Sigmoid colon (tissue), 7 donors: ENCODE measurements around the gene ADAMTS2. TPM values are rescaled to one million over a fixed set of nuclear protein-coding genes. Genes with fewer than 3 reads are reported as not detected.

Experiments
- DNase-seq: peaks from one replicate; pipeline ENCODE4 v3.0.0-alpha.2; 2019
- H3K27ac ChIP-seq, 4 donors: fragments of 200-600 bp; sonication (generic); one replicate each; pipeline ENCODE4 v1.5.1; 2016 to 2019; ENCODE audit warnings: mild to moderate bottlenecking in 1 of 4
- H3K27me3 ChIP-seq, 3 donors: fragments of 200-600 bp; sonication (generic); one replicate each; pipeline ENCODE4 v1.5.1; 2019; ENCODE audit warnings: mild to moderate bottlenecking in 1 of 3
- H3K36me3 ChIP-seq, 4 donors: fragments of 200-600 bp; sonication (generic); one replicate each; pipeline ENCODE4 v1.5.1; 2016 to 2019
- H3K4me1 ChIP-seq, 4 donors: fragments of 200-600 bp; sonication (generic); one replicate each; pipeline ENCODE4 v1.5.1; 2017 to 2019
- H3K4me3 ChIP-seq, 4 donors: fragments of 200-600 bp; sonication (generic); one replicate each; pipeline ENCODE4 v1.5.1; 2017 to 2019; ENCODE audit warnings: mild to moderate bottlenecking in 2 of 4, moderate library complexity in 1 of 4
- H3K9me3 ChIP-seq, 4 donors: fragments of 200-600 bp in 3 of 4; sonication (generic) in 3 of 4; one replicate each; pipeline versions ENCODE4 v1.5.1 to v1.6.1; 2013 to 2019
- CTCF ChIP-seq, 4 experiments: fragments of 450-650 bp in 3 of 4; fragments of 200-600 bp in 1 of 4; IDR thresholded peaks; one replicate each; pipeline ENCODE4 v1.5.1; 2016 to 2019; ENCODE audit warnings: antibody characterized with exemption in 4 of 4, mild to moderate bottlenecking in 3 of 4, moderate library complexity in 2 of 4
- EP300 ChIP-seq, 4 donors: sonication (generic); formaldehyde crosslinking; IDR thresholded peaks; one replicate each; pipeline ENCODE4 v1.6.1; 2017; ENCODE audit warnings: antibody characterized with exemption in 4 of 4
- POLR2A ChIP-seq, 2 donors: fragments of 450-650 bp; IDR thresholded peaks; one replicate each; pipeline ENCODE4 v1.6.1; 2016; ENCODE audit warnings: antibody characterized with exemption in 2 of 2, mild to moderate bottlenecking in 2 of 2, moderate library complexity in 2 of 2
- POLR2AphosphoS5 ChIP-seq, 4 donors: sonication (generic); formaldehyde crosslinking; IDR thresholded peaks; one replicate each; pipeline ENCODE4 v1.6.1; 2017; ENCODE audit warnings: antibody characterized with exemption in 4 of 4
- WGBS, 2 donors: extraction: QIAGEN DNeasy Blood & Tissue Kit; methylation state at CpG; one replicate each; pipeline ENCODE4 v1.1.7; 2013; 5-methylcytosine and 5-hydroxymethylcytosine counted together
- intact Hi-C: fragments of 100-400 bp; cut with DNase I; formaldehyde crosslinking; loops from one replicate; pipeline ENCODE4 v1.15.1; 2023
- polyA plus RNA-seq, 3 donors: library from polyadenylated mRNA; stranded (reverse); fragments of 200-250 nt; gene quantifications; one replicate each; pipeline ENCODE4 v1.2.3, GENCODE V29; 2013
- total RNA-seq, 4 donors: library from RNA; depleted of rRNA; stranded (reverse); fragments of >200 nt; gene quantifications; one replicate each; pipeline ENCODE4 v1.1.0, GENCODE V29; 2016
- donor health status: healthy with polysubstance abuse.
- donor health status: Bipolar disorder and iron deficiency.
- donor health status: healthy.

The ADAMTS2 gene
- total and polyA plus RNA-seq, 7 donors, result 0.69 to 33.2 (median 9.2) TPM

DNA sequence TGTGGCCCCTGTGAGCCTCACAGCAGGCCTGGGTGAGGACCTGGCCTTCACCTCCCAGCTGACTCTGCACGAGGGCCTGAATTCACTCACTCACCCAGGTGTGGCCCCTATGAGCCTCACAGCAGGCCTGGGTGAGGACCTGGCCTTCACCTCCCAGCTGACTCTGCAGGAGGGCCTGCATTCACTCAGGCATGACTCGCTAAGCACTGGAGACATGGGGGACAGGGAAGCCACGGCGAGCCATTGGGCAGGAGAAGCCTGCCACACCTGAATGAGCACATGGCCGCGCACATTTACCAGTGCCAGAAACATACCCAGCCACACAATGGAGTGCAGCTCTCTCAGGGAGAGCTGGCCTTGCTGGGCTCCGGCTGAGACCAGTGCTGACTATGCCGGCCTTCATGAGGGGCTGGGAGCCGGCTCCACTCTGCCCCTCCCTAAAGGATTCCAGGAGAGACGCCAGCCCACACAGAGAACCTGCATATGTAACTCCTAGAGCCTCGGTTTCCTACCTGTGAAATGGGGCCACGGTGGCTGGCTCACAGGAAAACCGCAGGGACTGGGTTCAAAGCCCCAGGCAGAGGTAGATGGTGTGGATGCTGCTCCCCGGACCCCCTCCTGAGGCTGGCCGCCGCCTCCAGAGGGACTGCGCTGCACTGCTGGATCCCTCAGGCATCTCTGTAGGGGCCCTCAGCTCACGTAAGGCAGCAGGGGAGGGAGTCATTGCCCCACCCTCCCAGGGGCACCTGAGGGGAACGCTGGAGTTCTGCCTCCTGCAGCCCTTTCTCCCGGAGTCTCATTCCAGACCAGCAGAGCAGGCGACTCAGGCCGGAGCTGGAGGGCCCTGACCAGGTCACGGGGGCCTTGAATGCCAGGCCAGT lies 7.2 kb downstream of the ADAMTS2 start:
- DNase-seq, result no peak
- Histone ChIP-seq H3K4me1 (peaks cover 0 to 8% (median 5%) of the 10 kb centered on the region in 4 donors), H3K27me3 (no peaks in the 10 kb centered on the region), H3K4me3 (no peak overlapping the region), H3K36me3 (peaks cover 0 to 3% (median 0%) of the 10 kb centered on the region in 4 donors), H3K9me3 (no peaks in the 10 kb centered on the region), H3K27ac (no peak overlapping the region)
- WGBS, 2 donors, result 74 to 82% methylated on average over 23 of the region's 23 CpGs
- intact Hi-C loops, result no loop called here
- TF ChIP-seq POLR2A (IDR thresholded peaks at IDR 0.05) (no peak), EP300 (IDR thresholded peaks at IDR 0.05) (no peak), CTCF (IDR thresholded peaks at IDR 0.05) (no peak), POLR2AphosphoS5 (IDR thresholded peaks at IDR 0.05) (no peak)

- no peaks in the 10 kb centered on the region for H3K9me3 ChIP-seq
- intact Hi-C loops, result no loop called here
- DNase-seq, result no peak
- peaks cover 0 to 6% (median 1%) of the 10 kb centered on the region in 4 donors for H3K4me1 ChIP-seq
- no peak overlapping the region for H3K4me3 ChIP-seq
- no peak overlapping the region for H3K27ac ChIP-seq
- H3K27me3 ChIP-seq, result no peaks in the 10 kb centered on the region
- TF ChIP-seq CTCF (IDR thresholded peaks at IDR 0.05), result no peak
- no peak for TF ChIP-seq POLR2A (IDR thresholded peaks at IDR 0.05)
- no peak for TF ChIP-seq EP300 (IDR thresholded peaks at IDR 0.05)
- no peak for TF ChIP-seq POLR2AphosphoS5 (IDR thresholded peaks at IDR 0.05)
- peaks cover 0 to 3% (median 0%) of the 10 kb centered on the region in 4 donors for H3K36me3 ChIP-seq
- WGBS, 2 donors, result 86 to 89% methylated on average over 25 of the region's 25 CpGs
These were observed 8.1 kb downstream of the ADAMTS2 start for GRCh38 chr5:179336871-179337795.

DNA sequence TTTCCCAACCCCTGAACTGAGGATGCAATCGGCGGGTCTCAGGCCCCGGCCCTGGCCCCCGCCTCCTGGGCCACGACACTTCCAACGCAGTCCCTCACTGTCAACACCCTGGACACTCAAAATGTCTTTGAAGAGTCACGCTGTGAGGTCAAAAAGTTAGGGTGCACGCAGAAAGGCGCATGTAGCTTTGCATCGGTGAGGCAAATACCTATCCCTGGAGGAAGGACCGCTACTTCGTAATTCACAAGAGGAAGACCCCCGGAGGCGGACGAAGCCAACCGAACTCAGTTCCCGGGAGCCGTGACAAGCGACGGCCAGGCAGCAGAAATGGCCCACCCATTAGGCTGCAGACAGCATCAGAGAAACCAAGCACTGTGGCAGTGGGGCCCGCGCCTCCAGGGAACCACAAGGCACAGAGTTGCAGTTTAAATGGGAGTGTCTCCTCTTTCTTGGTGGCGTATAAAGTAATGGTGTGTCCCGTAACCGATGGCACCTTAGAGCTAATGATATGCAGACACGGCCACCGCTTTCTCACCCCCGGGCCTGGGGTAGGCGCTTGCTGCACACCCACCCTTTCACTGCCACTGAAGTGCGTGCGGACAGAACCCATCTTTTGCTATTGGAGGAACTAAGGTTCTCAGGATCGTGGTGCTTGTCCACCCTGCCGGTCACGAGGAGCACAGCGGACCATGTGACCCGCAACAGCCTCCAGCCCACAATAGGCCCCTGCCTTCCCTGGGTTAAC lies 9.0 kb downstream of the ADAMTS2 start:
- Histone ChIP-seq H3K36me3 (peaks cover 0 to 3% (median 0%) of the 10 kb centered on the region in 4 donors), H3K9me3 (no peaks in the 10 kb centered on the region), H3K27ac (no peak overlapping the region), H3K27me3 (no peaks in the 10 kb centered on the region), H3K4me3 (no peak overlapping the region), H3K4me1 (peaks cover 0 to 13% (median 8%) of the 10 kb centered on the region in 4 donors)
- TF ChIP-seq EP300 (IDR thresholded peaks at IDR 0.05) (no peak), POLR2A (IDR thresholded peaks at IDR 0.05) (no peak), POLR2AphosphoS5 (IDR thresholded peaks at IDR 0.05) (no peak), CTCF (IDR thresholded peaks at IDR 0.05) (no peak)
- no peak for DNase-seq
- 76 to 83% methylated on average over 36 of the region's 36 CpGs for WGBS, 2 donors
- intact Hi-C loops, result no loop called here
